Measurements from ENCODE around the gene GLCE.

GRCh38 chr15:69126054-69126469 lies 34.4 kb upstream of the GLCE start:
- no peak for TF ChIP-seq CTCF (conservative IDR thresholded peaks at IDR 0.05 in 1 of 2, IDR thresholded peaks at IDR 0.05 in 1 of 2; ENCODE audit: low read depth in 1 of 2, low read length in 2 of 2)
- no peak for TF ChIP-seq EZH2 (IDR thresholded peaks at IDR 0.05; ENCODE audit: low read length, missing control alignments)

Measured in fibroblast of lung (primary cell).